ENCODE measurements around the gene C19orf25.

- TF ChIP-seq GATA2 (IDR thresholded peaks at IDR 0.05; ENCODE audit: low read depth, low read length) = no peak
- TF ChIP-seq GATA3 (IDR thresholded peaks at IDR 0.05; ENCODE audit: low read depth, low read length) = no peak
Observed at GRCh38 chr19:1466018-1466460, 13.0 kb downstream of the C19orf25 start.
